ENCODE measurements around the gene ACAP2.
A peak's percentile ranks its signal among the peaks of the same experiment; 100 is the strongest.
"Not testable (repeated sequence)": the region's sequence is repeated elsewhere in the genome, so short reads cannot be mapped to it uniquely, and the experiment has no call there.

Gene ACAP2

GRCh38 chr3:195442573-195443390 is at the start of gene ACAP2:
TSS of gene ACAP2 (minus strand) at chr3:195443020. CDS start at chr3:195442847, 173 bp downstream.
- peak; percentile 94 to 99 for DNase-seq

GRCh38 chr3:195475614-195476013 is 32.8 kb upstream of the ACAP2 start:
- no peak for DNase-seq

DNA sequence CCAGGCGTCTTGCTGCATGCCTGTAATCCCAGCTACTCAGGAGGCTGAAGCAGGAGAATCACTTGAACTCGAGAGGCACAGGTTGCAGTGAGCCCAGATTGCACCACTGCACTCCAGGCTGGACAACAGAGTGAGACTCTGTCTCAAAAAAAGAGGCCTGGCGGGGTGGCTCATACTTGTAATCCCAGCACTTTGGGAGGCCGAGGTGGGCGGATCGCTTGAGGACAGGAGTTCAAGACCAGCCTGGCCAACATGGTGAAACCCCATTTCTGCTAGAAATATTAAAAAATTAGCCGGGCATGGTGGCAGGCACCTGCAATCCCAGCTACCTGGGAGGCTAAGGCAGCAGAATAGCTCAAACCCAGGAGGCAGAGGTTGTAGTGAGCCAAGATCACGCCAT is 32.3 kb upstream of the ACAP2 start:
- not testable (repeated sequence) for DNase-seq

GRCh38 chr3:195468841-195469240 is 26.0 kb upstream of the ACAP2 start:
- DNase-seq: no peak

DNA sequence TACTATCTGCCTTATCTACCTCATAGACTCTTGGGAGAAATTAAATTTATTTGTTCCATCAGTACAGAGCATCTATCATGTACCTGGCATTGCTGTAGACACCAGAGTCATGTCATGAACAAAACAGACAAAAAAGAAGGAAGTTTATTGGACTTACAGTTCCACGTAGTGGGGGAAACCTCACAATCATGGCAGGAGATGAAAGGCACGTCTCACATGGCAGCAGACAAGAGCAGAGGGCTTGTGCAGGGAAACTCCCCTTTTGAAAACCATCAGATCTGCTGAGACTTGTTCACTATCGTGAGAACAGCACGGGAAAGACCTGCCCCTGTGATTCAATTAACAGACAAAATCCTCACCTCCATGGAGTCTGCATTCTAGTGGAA is 25.6 kb upstream of the ACAP2 start:
- no peak for DNase-seq

DNA sequence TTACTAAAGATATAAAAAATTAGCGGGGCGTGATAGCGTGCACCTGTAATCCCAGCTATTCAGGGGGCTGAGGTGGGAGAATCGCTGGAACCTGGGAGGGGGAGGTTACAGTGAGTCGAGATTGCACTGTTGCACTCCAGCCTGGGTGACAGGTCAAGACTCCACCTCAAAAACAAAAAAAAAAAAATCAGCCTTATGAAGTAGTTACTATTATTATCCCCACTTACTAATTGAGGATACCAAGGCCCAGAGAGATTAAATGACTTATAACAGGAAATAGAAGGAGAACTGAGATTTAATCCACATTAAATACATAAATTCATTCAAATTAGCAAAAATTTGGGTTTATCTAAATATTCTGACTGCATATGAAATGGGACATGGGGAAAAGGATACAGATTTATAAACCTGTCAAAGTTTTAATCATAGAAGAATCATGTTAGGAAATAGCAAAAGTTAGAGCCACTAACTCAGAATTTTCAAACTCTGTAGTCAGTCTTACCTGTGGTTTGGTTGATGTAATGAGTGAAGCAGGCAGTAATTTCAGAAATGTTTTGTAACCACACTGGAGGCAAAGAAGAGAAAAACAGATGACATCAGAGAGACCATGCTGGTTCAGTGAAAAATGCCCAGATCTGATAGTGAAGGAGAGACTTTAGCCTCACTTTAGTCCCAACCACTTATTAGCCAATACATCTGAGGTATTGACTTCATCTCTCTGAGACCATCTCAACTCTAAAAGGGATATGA is 25.0 kb upstream of the ACAP2 start:
- DNase-seq: no peak

- DNase-seq: no peak
These were observed 23.4 kb upstream of the ACAP2 start for GRCh38 chr3:195466251-195466650.

DNA sequence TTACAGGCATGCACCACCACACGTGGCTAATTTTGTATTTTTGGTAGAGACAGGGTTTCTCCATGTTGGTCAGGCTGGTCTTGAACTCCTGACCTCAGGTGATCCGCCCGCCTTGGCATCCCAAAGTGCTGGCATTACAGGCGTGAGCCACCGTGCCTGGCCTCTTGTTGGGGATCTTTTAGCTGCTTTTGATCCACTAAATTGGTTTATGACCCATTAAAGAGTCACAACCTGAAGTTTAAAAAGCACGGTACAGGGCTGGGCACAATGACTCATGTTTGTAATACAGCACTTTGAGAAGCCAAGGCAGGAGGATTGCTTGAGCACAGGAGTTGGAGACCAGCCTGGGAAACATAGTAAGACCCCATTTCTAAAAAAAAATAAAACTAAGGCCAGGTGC is 20.1 kb upstream of the ACAP2 start:
- not testable (repeated sequence) for DNase-seq

GRCh38 chr3:195462308-195462610 is 19.4 kb upstream of the ACAP2 start:
- DNase-seq: no peak

- no peak for DNase-seq
These were observed 18.9 kb upstream of the ACAP2 start for GRCh38 chr3:195461594-195462307.

GRCh38 chr3:195460091-195460713 is 17.4 kb upstream of the ACAP2 start:
- no peak for DNase-seq

GRCh38 chr3:195458316-195458717 is 15.5 kb upstream of the ACAP2 start:
- no peak for DNase-seq

DNA sequence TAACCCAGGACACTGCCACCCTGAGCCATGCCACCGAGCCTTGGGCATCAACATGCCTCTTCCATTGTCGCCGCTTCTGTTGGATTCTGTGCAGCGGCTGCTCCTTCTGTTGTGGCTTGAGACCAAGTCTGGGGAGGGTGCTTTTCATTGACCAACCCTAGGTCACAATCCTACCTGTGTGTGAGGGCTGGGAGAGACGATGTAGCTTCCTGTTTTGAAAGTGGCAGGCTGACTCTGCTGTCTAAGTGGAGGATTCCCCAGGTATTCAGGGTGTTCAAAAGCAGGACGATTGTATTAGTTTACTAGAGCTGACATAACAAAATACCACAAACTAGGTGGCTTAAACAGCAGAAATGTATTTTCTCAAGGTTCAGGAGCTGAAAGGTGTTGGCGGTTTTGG is 13.0 kb upstream of the ACAP2 start:
- DNase-seq: no peak

- DNase-seq: no peak
These were observed 10.4 kb upstream of the ACAP2 start for GRCh38 chr3:195453236-195453635.

- DNase-seq: peak; percentile 53 to 88
These were observed 8.7 kb upstream of the ACAP2 start for GRCh38 chr3:195451373-195452015.

GRCh38 chr3:195450731-195451229 is 8.0 kb upstream of the ACAP2 start:
- DNase-seq: peak in 1 of 2 experiments; percentile 66

GRCh38 chr3:195448205-195448875 is 5.5 kb upstream of the ACAP2 start:
- no peak for DNase-seq

GRCh38 chr3:195447201-195447600 is 4.4 kb upstream of the ACAP2 start:
- no peak for DNase-seq

GRCh38 chr3:195446359-195446758 is 3.5 kb upstream of the ACAP2 start:
- DNase-seq: no peak

GRCh38 chr3:195445885-195446284 is 3.1 kb upstream of the ACAP2 start:
- DNase-seq: no peak

GRCh38 chr3:195443391-195443989 is 670 bp upstream of the ACAP2 start:
- DNase-seq: no peak
